ENCODE data around the gene METTL25B.

DNA sequence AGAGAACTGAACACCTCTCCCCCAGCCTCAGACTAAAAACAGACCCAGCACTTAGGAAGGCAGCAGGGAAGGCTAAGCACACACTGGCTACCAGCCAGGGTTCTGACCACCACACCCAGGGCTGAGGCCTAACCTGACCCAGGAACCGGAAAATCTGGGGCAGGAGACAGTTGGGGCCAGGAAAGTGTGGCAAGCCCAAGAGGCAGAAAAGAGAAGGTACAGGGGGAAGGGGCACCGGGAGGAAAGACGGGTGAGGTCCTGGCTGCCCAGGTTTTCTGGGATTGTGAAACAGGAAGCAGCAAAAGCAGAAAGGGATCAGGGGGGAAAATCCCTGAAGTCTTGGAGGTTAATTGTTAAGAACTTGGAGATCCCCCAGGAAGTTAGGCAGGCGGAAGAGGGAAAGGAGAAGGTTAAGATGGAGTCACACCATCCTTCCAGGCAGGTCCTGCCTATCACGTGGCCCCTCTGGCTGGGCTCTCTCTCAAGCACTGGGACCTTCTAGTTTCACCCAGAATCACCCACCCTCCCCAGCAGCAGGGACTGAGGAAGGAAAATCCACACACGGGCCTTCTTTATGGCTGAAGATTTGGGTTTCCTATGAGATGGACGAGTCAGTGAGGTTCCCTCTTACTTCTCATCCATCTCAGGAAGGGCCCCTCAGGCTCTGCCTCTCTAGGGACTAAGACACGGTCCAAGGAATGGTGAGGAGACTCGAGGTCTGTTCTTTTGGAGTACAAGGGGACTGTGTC, 20.6 kb downstream of the METTL25B start:
- TF ChIP-seq, protein P1, sequence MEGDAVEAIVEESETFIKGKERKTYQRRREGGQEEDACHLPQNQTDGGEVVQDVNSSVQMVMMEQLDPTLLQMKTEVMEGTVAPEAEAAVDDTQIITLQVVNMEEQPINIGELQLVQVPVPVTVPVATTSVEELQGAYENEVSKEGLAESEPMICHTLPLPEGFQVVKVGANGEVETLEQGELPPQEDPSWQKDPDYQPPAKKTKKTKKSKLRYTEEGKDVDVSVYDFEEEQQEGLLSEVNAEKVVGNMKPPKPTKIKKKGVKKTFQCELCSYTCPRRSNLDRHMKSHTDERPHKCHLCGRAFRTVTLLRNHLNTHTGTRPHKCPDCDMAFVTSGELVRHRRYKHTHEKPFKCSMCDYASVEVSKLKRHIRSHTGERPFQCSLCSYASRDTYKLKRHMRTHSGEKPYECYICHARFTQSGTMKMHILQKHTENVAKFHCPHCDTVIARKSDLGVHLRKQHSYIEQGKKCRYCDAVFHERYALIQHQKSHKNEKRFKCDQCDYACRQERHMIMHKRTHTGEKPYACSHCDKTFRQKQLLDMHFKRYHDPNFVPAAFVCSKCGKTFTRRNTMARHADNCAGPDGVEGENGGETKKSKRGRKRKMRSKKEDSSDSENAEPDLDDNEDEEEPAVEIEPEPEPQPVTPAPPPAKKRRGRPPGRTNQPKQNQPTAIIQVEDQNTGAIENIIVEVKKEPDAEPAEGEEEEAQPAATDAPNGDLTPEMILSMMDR (IDR thresholded peaks at IDR 0.05): peak in 1 of 4 experiments; percentile 4
- peak in 1 of 2 donors; percentile 4 for TF ChIP-seq POLR2A (IDR thresholded peaks at IDR 0.05)

All from uterus (tissue), 2 donors.